ENCODE data around the gene CD22. TPM values are rescaled to one million over a fixed set of nuclear protein-coding genes. Genes with fewer than 3 reads are reported as not detected.

CD22 gene
- total and polyA plus RNA-seq, 10 of the 15 experiments (the other 5 are each of a cell fraction or from before 2014, with no cell fraction given): 23.0 to 344 (median 181) TPM

- CTCF ChIA-PET: interaction anchor here (0.7 kb wide), 1 partner anchor 11 kb away, joined by 4 read pairs; no protein-coding TSS in a partner anchor
- H3K4me2 ChIP-seq (ENCODE audit: control insufficient read depth, insufficient read depth): no peak overlapping the region
- H3K79me2 ChIP-seq (ENCODE audit: control insufficient read depth, insufficient read depth, low read length): no peaks in the 10 kb centered on the region
- H3K36me3 ChIP-seq (ENCODE audit: control insufficient read depth in 2 of 2, insufficient read depth in 2 of 2, low read length in 1 of 2): no peaks in the 10 kb centered on the region
- H3K4me3 ChIP-seq: no peak overlapping the region
- intact Hi-C loops (cut with micrococcal nuclease; ENCODE audit: unreplicated experiment) (no loop called here), in situ Hi-C loops (cut with MboI) (no loop called here)
- RAD21 ChIA-PET (ENCODE audit: unreplicated experiment): no interaction called here
- POLR2A ChIA-PET: no interaction called here
- DNase-seq (ENCODE audit: low read depth, low spot score): no peak
- H3K27me3 ChIP-seq (replicated peaks in 1 of 2; ENCODE audit: control insufficient read depth in 2 of 2, insufficient read depth in 2 of 2, low read length in 1 of 2): no peaks in the 10 kb centered on the region
- WGBS (ENCODE audit: insufficient coverage, insufficient replicate concordance, low lambda C conversion rate, missing lambda C conversion rate): 84% methylated on average over 2 of the region's 2 CpGs
- H3K9me3 ChIP-seq (replicated peaks; ENCODE audit: control insufficient read depth, insufficient read depth, low read length): no peaks in the 10 kb centered on the region
- H4K20me1 ChIP-seq (ENCODE audit: control insufficient read depth, insufficient read depth): no peaks in the 10 kb centered on the region
- H3K27ac ChIP-seq (ENCODE audit: control insufficient read depth, insufficient read depth): no peak overlapping the region
- SMC1A ChIA-PET (ENCODE audit: uncharacterized antibody, unreplicated experiment): no interaction called here
- H3K9ac ChIP-seq (ENCODE audit: control insufficient read depth, insufficient read depth, low read length): no peak overlapping the region
- no TSS peak for BruUV-seq (replicated peaks)
- no peak for TF ChIP-seq HSF1 (IDR thresholded peaks at IDR 0.05; ENCODE audit: low read depth, low read length)
- TF ChIP-seq BRCA1 (IDR thresholded peaks at IDR 0.05; ENCODE audit: low read depth, low read length): no peak
- no peak for TF ChIP-seq IRF3 (IDR thresholded peaks at IDR 0.05)
- no peak for TF ChIP-seq POLR2AphosphoS5 (IDR thresholded peaks at IDR 0.05; ENCODE audit: low read length)
- TF ChIP-seq NR2C2 (IDR thresholded peaks at IDR 0.05; ENCODE audit: borderline replicate concordance, control insufficient read depth, insufficient read length, low read depth): no peak
- no peak for TF ChIP-seq MAX (IDR thresholded peaks at IDR 0.05; ENCODE audit: low read depth, low read length)
- TF ChIP-seq STAT3 (IDR thresholded peaks at IDR 0.05; ENCODE audit: low read depth, low read length): no peak
- TF ChIP-seq POLR2AphosphoS2 (IDR thresholded peaks at IDR 0.05; ENCODE audit: low read depth, low read length): no peak
- no peak for TF ChIP-seq TAF1 (IDR thresholded peaks at IDR 0.05; ENCODE audit: borderline replicate concordance, low read depth, low read length)
- TF ChIP-seq NR2C1 (IDR thresholded peaks at IDR 0.05): no peak
- no peak for TF ChIP-seq NBN (IDR thresholded peaks at IDR 0.05)
- no peak for TF ChIP-seq PAX8 (IDR thresholded peaks at IDR 0.05)
- TF ChIP-seq TBL1XR1 (IDR thresholded peaks at IDR 0.05; ENCODE audit: low read depth, low read length): no peak
- TF ChIP-seq ESRRA (IDR thresholded peaks at IDR 0.05; ENCODE audit: low read length): no peak
- TF ChIP-seq KAT2A (conservative IDR thresholded peaks at IDR 0.05; ENCODE audit: control insufficient read depth, low read depth, low read length): no peak
- no peak for TF ChIP-seq STAT1 (conservative IDR thresholded peaks at IDR 0.05)
- no peak for TF ChIP-seq SUPT20H (IDR thresholded peaks at IDR 0.05; ENCODE audit: borderline replicate concordance, control insufficient read depth, low read depth, low read length)
- no peak for TF ChIP-seq SMAD5 (IDR thresholded peaks at IDR 0.05; ENCODE audit: low read depth)
- no peak for TF ChIP-seq CBX3 (IDR thresholded peaks at IDR 0.05; ENCODE audit: borderline replicate concordance, low read depth)
- no peak for TF ChIP-seq WRNIP1 (IDR thresholded peaks at IDR 0.05; ENCODE audit: borderline replicate concordance, low read depth, low read length)
- no peak overlapping the region for H2AFZ ChIP-seq (ENCODE audit: control insufficient read depth, low read depth, low read length)
- no peak for ATAC-seq
- FAIRE-seq: no peak
- peaks cover 11% of the 10 kb centered on the region for H3K4me1 ChIP-seq (ENCODE audit: control insufficient read depth, insufficient read depth, low read length)
These were observed 27.0 kb upstream of the CD22 start for GRCh38 chr19:35301961-35302360.
